Neural progenitor cell (in vitro differentiated cells): ENCODE data around the gene BCR. TPM values are rescaled to one million over a fixed set of nuclear protein-coding genes. Genes with fewer than 3 reads are reported as not detected.

Experiments
- DNase-seq: peaks from one replicate; pipeline ENCODE4 v3.0.0-alpha.2; 2016; ENCODE audit warnings: low spot score
- H2AFZ ChIP-seq: fragments of 200-600 bp; sonication (generic); replicated peaks from 2 replicates; pipeline ENCODE4 v1.6.1; 2016; ENCODE audit warnings: antibody characterized with exemption
- H3F3A ChIP-seq: fragments of 200-600 bp; sonication (generic); 2 replicates; pipeline ENCODE4 v1.6.1; 2016; ENCODE audit warnings: antibody characterized with exemption, low read depth
- H3K27ac ChIP-seq: fragments of 200-600 bp; sonication (generic); 2 replicates; pipeline ENCODE4 v1.5.1; 2016; ENCODE audit warnings: mild to moderate bottlenecking
- H3K27me3 ChIP-seq: fragments of 200-600 bp; sonication (generic); 2 replicates; pipeline ENCODE4 v1.6.1; 2016; ENCODE audit warnings: mild to moderate bottlenecking, moderate library complexity
- H3K36me3 ChIP-seq: fragments of 200-600 bp; sonication (generic); 2 replicates; pipeline ENCODE4 v1.5.1; 2016
- H3K4me1 ChIP-seq: fragments of 200-600 bp; sonication (generic); 2 replicates; pipeline ENCODE4 v1.6.1; 2016; ENCODE audit warnings: mixed run types
- H3K4me2 ChIP-seq: fragments of 200-600 bp; sonication (generic); 2 replicates; pipeline ENCODE4 v1.6.1; 2016
- H3K4me3 ChIP-seq: fragments of 200-600 bp; sonication (generic); 2 replicates; pipeline ENCODE4 v1.5.1; 2016
- H3K79me2 ChIP-seq: fragments of 200-600 bp; sonication (generic); 2 replicates; pipeline ENCODE4 v1.6.1; 2016; ENCODE audit warnings: low read depth
- H3K9ac ChIP-seq: fragments of 200-600 bp; sonication (generic); 2 replicates; pipeline ENCODE4 v1.6.1; 2016
- H3K9me3 ChIP-seq: fragments of 200-600 bp; sonication (generic); 2 replicates; pipeline ENCODE4 v1.5.1; 2016; ENCODE audit warnings: low read depth
- H4K20me1 ChIP-seq: fragments of 200-600 bp; sonication (generic); 2 replicates; pipeline ENCODE4 v1.6.1; 2016; ENCODE audit warnings: low read depth
- H3K27ac Mint-ChIP-seq: 3 replicates; pipeline ENCODE4 v1.8.0; 2021; ENCODE audit warnings: mixed read lengths
- H3K27me3 Mint-ChIP-seq: 2 replicates; pipeline ENCODE4 v1.8.0; 2022; ENCODE audit warnings: low read depth, mild to moderate bottlenecking, inconsistent platforms, moderate library complexity, mixed read lengths; ENCODE audit not compliant: insufficient read depth
- H3K36me3 Mint-ChIP-seq: 3 replicates; pipeline ENCODE4 v1.8.0; 2021; ENCODE audit warnings: mixed read lengths
- H3K4me1 Mint-ChIP-seq: 3 replicates; pipeline ENCODE4 v1.8.0; 2021; ENCODE audit warnings: mixed read lengths
- H3K4me3 Mint-ChIP-seq: 3 replicates; pipeline ENCODE4 v1.8.0; 2021; ENCODE audit warnings: mild to moderate bottlenecking, moderate library complexity, mixed read lengths
- H3K9me3 Mint-ChIP-seq: 3 replicates; pipeline ENCODE4 v1.8.0; 2020; ENCODE audit warnings: mixed read lengths
- EZH2 ChIP-seq: fragments of 200-600 bp; sonication (generic); IDR thresholded peaks from 2 replicates; pipeline ENCODE4 v1.6.1; 2017; ENCODE audit warnings: antibody characterized with exemption, mild to moderate bottlenecking, moderate library complexity
- EZH2phosphoT487 ChIP-seq: fragments of 200-600 bp; sonication (generic); IDR thresholded peaks from 2 replicates; pipeline ENCODE4 v1.6.1; 2017; ENCODE audit warnings: antibody characterized with exemption
- total RNA-seq: library from RNA; depleted of rRNA; stranded (reverse); fragments of >200 nt; gene quantifications from 2 replicates; pipeline ENCODE4 v1.2.3, GENCODE V29; 2015; ENCODE audit warnings: low replicate concordance
- TF ChIP-seq, protein P1 (sequence below): fragments of 200-600 bp; sonication (generic); IDR thresholded peaks from 2 replicates; pipeline ENCODE4 v1.5.1; 2017; ENCODE audit warnings: antibody characterized with exemption, mild to moderate bottlenecking

Gene BCR
- total RNA-seq, 1 donor from 2014 or later: 35.5 TPM

- Histone ChIP-seq H3K4me1 (peaks cover 11% of the 10 kb centered on the region), H4K20me1 (no peaks in the 10 kb centered on the region), H3K9me3 (no peaks in the 10 kb centered on the region), H3K36me3 (no peaks in the 10 kb centered on the region), H3K27me3 (no peaks in the 10 kb centered on the region), H3K27ac (no peak overlapping the region), H3K79me2 (no peaks in the 10 kb centered on the region), H3K9ac (no peak overlapping the region), H3K4me3 (no peak overlapping the region), H2AFZ (no peak overlapping the region), H3K4me2 (no peak overlapping the region), H3F3A (no peaks in the 10 kb centered on the region)
- DNase-seq: no peak
- TF ChIP-seq EZH2 (no peak), EZH2phosphoT487 (no peak)
- TF ChIP-seq, protein P1, sequence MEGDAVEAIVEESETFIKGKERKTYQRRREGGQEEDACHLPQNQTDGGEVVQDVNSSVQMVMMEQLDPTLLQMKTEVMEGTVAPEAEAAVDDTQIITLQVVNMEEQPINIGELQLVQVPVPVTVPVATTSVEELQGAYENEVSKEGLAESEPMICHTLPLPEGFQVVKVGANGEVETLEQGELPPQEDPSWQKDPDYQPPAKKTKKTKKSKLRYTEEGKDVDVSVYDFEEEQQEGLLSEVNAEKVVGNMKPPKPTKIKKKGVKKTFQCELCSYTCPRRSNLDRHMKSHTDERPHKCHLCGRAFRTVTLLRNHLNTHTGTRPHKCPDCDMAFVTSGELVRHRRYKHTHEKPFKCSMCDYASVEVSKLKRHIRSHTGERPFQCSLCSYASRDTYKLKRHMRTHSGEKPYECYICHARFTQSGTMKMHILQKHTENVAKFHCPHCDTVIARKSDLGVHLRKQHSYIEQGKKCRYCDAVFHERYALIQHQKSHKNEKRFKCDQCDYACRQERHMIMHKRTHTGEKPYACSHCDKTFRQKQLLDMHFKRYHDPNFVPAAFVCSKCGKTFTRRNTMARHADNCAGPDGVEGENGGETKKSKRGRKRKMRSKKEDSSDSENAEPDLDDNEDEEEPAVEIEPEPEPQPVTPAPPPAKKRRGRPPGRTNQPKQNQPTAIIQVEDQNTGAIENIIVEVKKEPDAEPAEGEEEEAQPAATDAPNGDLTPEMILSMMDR: no peak
- Mint-ChIP-seq H3K4me1 (peaks cover 19% of the 10 kb centered on the region), H3K9me3 (no peaks in the 10 kb centered on the region), H3K4me3 (no peak overlapping the region), H3K36me3 (peaks cover 29% of the 10 kb centered on the region), H3K27me3 (peaks cover 3% of the 10 kb centered on the region), H3K27ac (no peak overlapping the region)
Observed at GRCh38 chr22:23152238-23153114, 27.8 kb upstream of the BCR start.

DNA sequence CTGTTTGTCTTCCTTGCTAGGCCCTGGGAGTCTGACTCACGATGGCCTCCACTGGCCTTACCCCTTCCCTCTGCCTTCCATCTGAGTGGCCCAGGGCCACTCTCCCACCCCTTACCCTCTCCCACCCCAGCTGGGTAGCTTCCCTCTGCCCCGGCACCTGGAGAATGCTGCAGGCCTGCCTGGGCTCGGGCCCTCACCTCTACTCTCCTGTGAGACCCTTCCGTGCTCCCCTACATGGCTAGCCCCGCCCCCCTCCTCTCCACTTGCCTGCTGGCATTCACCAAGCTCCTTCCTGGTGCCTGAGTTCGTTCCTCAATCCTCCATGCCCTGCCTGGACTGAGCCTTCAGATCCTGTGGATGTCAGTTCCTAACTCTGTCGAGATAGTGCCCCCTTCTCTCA is 26.3 kb upstream of the BCR start:
- H3K4me3 Mint-ChIP-seq: no peak overlapping the region

GRCh38 chr22:23154461-23154860 is 25.8 kb upstream of the BCR start:
- H3K9ac ChIP-seq: no peak overlapping the region
- DNase-seq: no peak
- no peaks in the 10 kb centered on the region for H3K9me3 ChIP-seq
- H3F3A ChIP-seq: no peaks in the 10 kb centered on the region
- no peak overlapping the region for H3K27ac ChIP-seq
- Mint-ChIP-seq H3K4me3 (no peak overlapping the region), H3K9me3 (no peaks in the 10 kb centered on the region), H3K27ac (no peak overlapping the region), H3K36me3 (peaks cover 25% of the 10 kb centered on the region), H3K27me3 (peaks cover 3% of the 10 kb centered on the region), H3K4me1 (peaks cover 14% of the 10 kb centered on the region)
- no peaks in the 10 kb centered on the region for H4K20me1 ChIP-seq
- H3K4me2 ChIP-seq: no peak overlapping the region
- no peak overlapping the region for H2AFZ ChIP-seq
- H3K79me2 ChIP-seq: no peaks in the 10 kb centered on the region
- no peaks in the 10 kb centered on the region for H3K27me3 ChIP-seq
- no peaks in the 10 kb centered on the region for H3K36me3 ChIP-seq
- TF ChIP-seq, protein P1: no peak
- TF ChIP-seq EZH2 (no peak), EZH2phosphoT487 (no peak)
- H3K4me3 ChIP-seq: no peak overlapping the region
- H3K4me1 ChIP-seq: peaks cover 11% of the 10 kb centered on the region

More for the DNA sequence above, 26.3 kb upstream of the BCR start:
- no peak for TF ChIP-seq EZH2
- Histone ChIP-seq H3K4me3 (no peak overlapping the region), H3K79me2 (no peaks in the 10 kb centered on the region), H3K9ac (no peak overlapping the region), H3K9me3 (no peaks in the 10 kb centered on the region), H4K20me1 (no peaks in the 10 kb centered on the region), H3K4me2 (no peak overlapping the region), H3F3A (no peaks in the 10 kb centered on the region), H3K36me3 (no peaks in the 10 kb centered on the region), H3K4me1 (peaks cover 11% of the 10 kb centered on the region), H3K27me3 (no peaks in the 10 kb centered on the region), H2AFZ (no peak overlapping the region), H3K27ac (no peak overlapping the region)
- DNase-seq: no peak
- Mint-ChIP-seq H3K27ac (no peak overlapping the region), H3K4me1 (peaks cover 14% of the 10 kb centered on the region), H3K27me3 (peaks cover 3% of the 10 kb centered on the region), H3K36me3 (peaks cover 25% of the 10 kb centered on the region), H3K9me3 (no peaks in the 10 kb centered on the region)

GRCh38 chr22:23155143-23155542 is 25.2 kb upstream of the BCR start:
- Histone ChIP-seq H3K9ac (no peak overlapping the region), H3K4me2 (no peak overlapping the region), H3K9me3 (no peaks in the 10 kb centered on the region), H4K20me1 (no peaks in the 10 kb centered on the region), H3K4me3 (no peak overlapping the region), H3F3A (no peaks in the 10 kb centered on the region), H3K36me3 (no peaks in the 10 kb centered on the region), H3K4me1 (peaks cover 11% of the 10 kb centered on the region), H3K27ac (no peak overlapping the region), H3K79me2 (no peaks in the 10 kb centered on the region), H2AFZ (no peak overlapping the region), H3K27me3 (no peaks in the 10 kb centered on the region)
- no peak overlapping the region for H3K4me3 Mint-ChIP-seq
- H3K36me3 Mint-ChIP-seq: peaks cover 19% of the 10 kb centered on the region
- no peak for DNase-seq
- H3K4me1 Mint-ChIP-seq: peaks cover 8% of the 10 kb centered on the region
- H3K27me3 Mint-ChIP-seq: peaks cover 3% of the 10 kb centered on the region
- no peak for TF ChIP-seq EZH2
- no peak for TF ChIP-seq EZH2phosphoT487
- TF ChIP-seq, protein P1: no peak
- no peaks in the 10 kb centered on the region for H3K9me3 Mint-ChIP-seq
- H3K27ac Mint-ChIP-seq: no peak overlapping the region
